Measurements from ENCODE around the gene PAQR4. TPM values are rescaled to one million over a fixed set of nuclear protein-coding genes. Genes with fewer than 3 reads are reported as not detected.
A peak's percentile ranks its signal among the peaks of the same experiment; 100 is the strongest.

PAQR4 gene
- total RNA-seq, 1 donor from 2014 or later = 49.9 TPM

GRCh38 chr16:2963074-2963722 is 6.0 kb upstream of the PAQR4 start:
- Mint-ChIP-seq H3K4me1 (ENCODE audit: low read depth) (peaks cover 11% of the 10 kb centered on the region), H3K9me3 (no peaks in the 10 kb centered on the region), H3K4me3 (ENCODE audit: low read depth) (peak overlapping the region; percentile 77), H3K27me3 (ENCODE audit: low read depth) (peaks cover 28% of the 10 kb centered on the region), H3K36me3 (ENCODE audit: low read depth) (peaks cover under 1% of the 10 kb centered on the region), H3K27ac (no peak overlapping the region)
- no peak for DNase-seq (ENCODE audit: low spot score)
- intact Hi-C loops (cut with micrococcal nuclease) = no loop called here

GRCh38 chr16:2963723-2964474 is 5.2 kb upstream of the PAQR4 start, which contains the start of gene KREMEN2:
KREMEN2 (plus strand) TSS chr16:2964275; CDS start chr16:2964521, 246 bp downstream.
- Mint-ChIP-seq H3K4me3 (ENCODE audit: low read depth) (peak within 1 kb of the TSS; percentile 77), H3K27ac (no peak within 1 kb of the TSS), H3K36me3 (ENCODE audit: low read depth) (peaks cover 3% of the 10 kb centered on the region), H3K9me3 (no peaks in the 10 kb centered on the region), H3K27me3 (ENCODE audit: low read depth) (peaks cover 31% of the 10 kb centered on the region), H3K4me1 (ENCODE audit: low read depth) (peaks cover 15% of the 10 kb centered on the region)
- intact Hi-C loops (cut with micrococcal nuclease) = no loop called here
- no peak for DNase-seq (ENCODE audit: low spot score)

- peaks cover 30% of the 10 kb centered on the region for H3K27me3 Mint-ChIP-seq (ENCODE audit: low read depth)
Observed at GRCh38 chr16:2964475-2965336, 4.4 kb upstream of the PAQR4 start.

GRCh38 chr16:2966043-2966807 is 2.9 kb upstream of the PAQR4 start:
- intact Hi-C loops (cut with micrococcal nuclease) = no loop called here
- Mint-ChIP-seq H3K9me3 (no peaks in the 10 kb centered on the region), H3K4me1 (ENCODE audit: low read depth) (peaks cover 24% of the 10 kb centered on the region), H3K36me3 (ENCODE audit: low read depth) (peaks cover 11% of the 10 kb centered on the region), H3K27ac (no peak overlapping the region), H3K4me3 (ENCODE audit: low read depth) (no peak overlapping the region), H3K27me3 (ENCODE audit: low read depth) (peaks cover 27% of the 10 kb centered on the region)
- DNase-seq (ENCODE audit: low spot score) = no peak

More at GRCh38 chr16:2964475-2965336, 4.4 kb upstream of the PAQR4 start:
- no peak overlapping the region for H3K27ac Mint-ChIP-seq
- H3K36me3 Mint-ChIP-seq (ENCODE audit: low read depth) = peaks cover 3% of the 10 kb centered on the region
- DNase-seq (ENCODE audit: low spot score) = peak; percentile 64
- intact Hi-C loops (cut with micrococcal nuclease) = no loop called here
- peaks cover 15% of the 10 kb centered on the region for H3K4me1 Mint-ChIP-seq (ENCODE audit: low read depth)
- no peaks in the 10 kb centered on the region for H3K9me3 Mint-ChIP-seq
- peak overlapping the region; percentile 39 for H3K4me3 Mint-ChIP-seq (ENCODE audit: low read depth)

GRCh38 chr16:2966808-2967191 is 2.3 kb upstream of the PAQR4 start:
- H3K4me3 Mint-ChIP-seq (ENCODE audit: low read depth) = no peak overlapping the region
- peaks cover 13% of the 10 kb centered on the region for H3K36me3 Mint-ChIP-seq (ENCODE audit: low read depth)
- H3K4me1 Mint-ChIP-seq (ENCODE audit: low read depth) = peaks cover 22% of the 10 kb centered on the region
- no peak for DNase-seq (ENCODE audit: low spot score)
- no peak overlapping the region for H3K27ac Mint-ChIP-seq
- H3K27me3 Mint-ChIP-seq (ENCODE audit: low read depth) = peaks cover 25% of the 10 kb centered on the region
- no peaks in the 10 kb centered on the region for H3K9me3 Mint-ChIP-seq
- intact Hi-C loops (cut with micrococcal nuclease) = no loop called here

GRCh38 chr16:2967211-2967631 is 1.9 kb upstream of the PAQR4 start:
- Mint-ChIP-seq H3K9me3 (no peaks in the 10 kb centered on the region), H3K27ac (no peak overlapping the region), H3K4me3 (ENCODE audit: low read depth) (no peak overlapping the region), H3K36me3 (ENCODE audit: low read depth) (peaks cover 17% of the 10 kb centered on the region), H3K27me3 (ENCODE audit: low read depth) (peaks cover 21% of the 10 kb centered on the region), H3K4me1 (ENCODE audit: low read depth) (peaks cover 23% of the 10 kb centered on the region)
- intact Hi-C loops (cut with micrococcal nuclease) = no loop called here
- DNase-seq (ENCODE audit: low spot score) = no peak

GRCh38 chr16:2967721-2968161 is 1.4 kb upstream of the PAQR4 start:
- peaks cover 23% of the 10 kb centered on the region for H3K36me3 Mint-ChIP-seq (ENCODE audit: low read depth)
- intact Hi-C loops (cut with micrococcal nuclease) = loop anchor here (2.0 kb wide), 2 partner anchors 15 to 63 kb away; no protein-coding TSS in a partner anchor
- H3K9me3 Mint-ChIP-seq = no peaks in the 10 kb centered on the region
- H3K4me3 Mint-ChIP-seq (ENCODE audit: low read depth) = peak overlapping the region; percentile 8
- no peak for DNase-seq (ENCODE audit: low spot score)
- peaks cover 21% of the 10 kb centered on the region for H3K27me3 Mint-ChIP-seq (ENCODE audit: low read depth)
- peaks cover 23% of the 10 kb centered on the region for H3K4me1 Mint-ChIP-seq (ENCODE audit: low read depth)
- no peak overlapping the region for H3K27ac Mint-ChIP-seq

GRCh38 chr16:2968368-2968737 is 795 bp upstream of the PAQR4 start:
- H3K4me3 Mint-ChIP-seq (ENCODE audit: low read depth) = peak overlapping the region; percentile 70
- no peaks in the 10 kb centered on the region for H3K9me3 Mint-ChIP-seq
- H3K4me1 Mint-ChIP-seq (ENCODE audit: low read depth) = peaks cover 23% of the 10 kb centered on the region
- intact Hi-C loops (cut with micrococcal nuclease) = loop anchor here (2.0 kb wide), 2 partner anchors 14 to 64 kb away; no protein-coding TSS in a partner anchor
- H3K36me3 Mint-ChIP-seq (ENCODE audit: low read depth) = peaks cover 23% of the 10 kb centered on the region
- peaks cover 19% of the 10 kb centered on the region for H3K27me3 Mint-ChIP-seq (ENCODE audit: low read depth)
- DNase-seq (ENCODE audit: low spot score) = no peak
- peak overlapping the region; percentile 38 for H3K27ac Mint-ChIP-seq

GRCh38 chr16:2969545-2970521 is 685 bp downstream of the PAQR4 start:
- Mint-ChIP-seq H3K36me3 (ENCODE audit: low read depth) (peaks cover 23% of the 10 kb centered on the region), H3K27ac (peak overlapping the region; percentile 22)

GRCh38 chr16:2970563-2970962 is 1.4 kb downstream of the PAQR4 start:
- peak overlapping the region; percentile 76 for H3K4me3 Mint-ChIP-seq (ENCODE audit: low read depth)
- H3K27me3 Mint-ChIP-seq (ENCODE audit: low read depth) = peaks cover 11% of the 10 kb centered on the region
- peaks cover 23% of the 10 kb centered on the region for H3K36me3 Mint-ChIP-seq (ENCODE audit: low read depth)
- DNase-seq (ENCODE audit: low spot score) = no peak
- no peaks in the 10 kb centered on the region for H3K9me3 Mint-ChIP-seq
- H3K27ac Mint-ChIP-seq = no peak overlapping the region
- intact Hi-C loops (cut with micrococcal nuclease) = no loop called here
- peaks cover 21% of the 10 kb centered on the region for H3K4me1 Mint-ChIP-seq (ENCODE audit: low read depth)

More at GRCh38 chr16:2969545-2970521, 685 bp downstream of the PAQR4 start:
- no peaks in the 10 kb centered on the region for H3K9me3 Mint-ChIP-seq
- intact Hi-C loops (cut with micrococcal nuclease) = loop anchor here (2.0 kb wide), 2 partner anchors 13 to 65 kb away; no protein-coding TSS in a partner anchor
- H3K4me1 Mint-ChIP-seq (ENCODE audit: low read depth) = peaks cover 21% of the 10 kb centered on the region
- peak; percentile 80 for DNase-seq (ENCODE audit: low spot score)
- peak overlapping the region; percentile 76 for H3K4me3 Mint-ChIP-seq (ENCODE audit: low read depth)
- H3K27me3 Mint-ChIP-seq (ENCODE audit: low read depth) = peaks cover 15% of the 10 kb centered on the region

Data from activated T-helper 2 cell treated with anti-CD3 and anti-CD28 coated beads, Interferon-gamma antibody, Interleukin-2, Interleukin-4, amounts not matched to agents 10 μg/mL and 5 μg/mL and 100 μg/mL, durations not matched to agents 14 hours and 24 hours and 36 hours (primary cell).